Neuronal stem cell (in vitro differentiated cells): ENCODE data around the gene CHD6.

Experiments
- DNase-seq: peaks from one replicate; pipeline ENCODE4 v3.0.0-alpha.2; 2013; ENCODE audit warnings: low spot score
- H2AFZ ChIP-seq: one replicate; pipeline ENCODE4 v1.6.1; 2013; ENCODE audit warnings: mild to moderate bottlenecking, low read length, inconsistent platforms
- H2AK5ac ChIP-seq: 2 replicates; pipeline ENCODE4 v1.6.1; 2013; ENCODE audit warnings: low read depth, mild to moderate bottlenecking, inconsistent platforms, low read length, moderate library complexity, mixed read lengths
- H2BK120ac ChIP-seq: 2 replicates; pipeline ENCODE4 v1.6.1; 2013; ENCODE audit warnings: low read depth, mild to moderate bottlenecking, inconsistent platforms, low read length, moderate library complexity, mixed read lengths
- H2BK12ac ChIP-seq: one replicate; pipeline ENCODE4 v1.6.1; 2013; ENCODE audit warnings: low read length, inconsistent platforms
- H2BK15ac ChIP-seq: 2 replicates; pipeline ENCODE4 v1.6.1; 2013; ENCODE audit warnings: mild to moderate bottlenecking, low read length, inconsistent platforms, mixed read lengths
- H2BK5ac ChIP-seq: one replicate; pipeline ENCODE4 v1.6.1; 2013; ENCODE audit warnings: inconsistent platforms, mild to moderate bottlenecking, low read length, moderate library complexity
- H3K14ac ChIP-seq: one replicate; pipeline ENCODE4 v1.6.1; 2013; ENCODE audit warnings: low read length, inconsistent platforms
- H3K18ac ChIP-seq: 2 replicates; pipeline ENCODE4 v1.6.1; 2013; ENCODE audit warnings: low read length, inconsistent platforms
- H3K23ac ChIP-seq: 2 replicates; pipeline ENCODE4 v1.6.1; 2013; ENCODE audit warnings: low read depth, mild to moderate bottlenecking, mixed read lengths, low read length, inconsistent platforms; ENCODE audit not compliant: poor library complexity
- H3K27ac ChIP-seq: replicated peaks from 3 replicates; pipeline ENCODE4 v1.5.1; 2013; ENCODE audit warnings: low read length, inconsistent platforms
- H3K27me3 ChIP-seq, 3 experiments: 2 replicates each; pipeline ENCODE4 v1.6.1; 2013; ENCODE audit warnings: low read length in 3 of 3, mild to moderate bottlenecking in 2 of 3, inconsistent platforms in 1 of 3, low read depth in 1 of 3, mixed read lengths in 1 of 3, moderate library complexity in 1 of 3; ENCODE audit not compliant: control insufficient read depth in 3 of 3, insufficient read depth in 3 of 3
- H3K36me3 ChIP-seq, 2 donors: replicated peaks in 1 of 2; 2 replicates each; pipeline ENCODE4 v1.6.1; 2013; ENCODE audit warnings: low read length in 2 of 2; ENCODE audit not compliant: control insufficient read depth in 2 of 2, insufficient read depth in 2 of 2
- H3K4ac ChIP-seq: 2 replicates; pipeline ENCODE4 v1.6.1; 2013; ENCODE audit warnings: inconsistent platforms, mild to moderate bottlenecking, low read length, moderate library complexity
- H3K4me1 ChIP-seq, 2 donors: 1 replicate in 1 of 2; 2 replicates in 1 of 2; pipeline ENCODE4 v1.6.1; 2013; ENCODE audit warnings: low read length in 2 of 2, low read depth in 1 of 2; ENCODE audit not compliant: control insufficient read depth in 2 of 2, insufficient read depth in 1 of 2
- H3K4me2 ChIP-seq: one replicate; pipeline ENCODE4 v1.6.1; 2013; ENCODE audit warnings: mild to moderate bottlenecking, low read length, inconsistent platforms; ENCODE audit not compliant: insufficient read depth, poor library complexity, severe bottlenecking
- H3K4me3 ChIP-seq, 2 donors: 2 replicates each; pipeline ENCODE4 v1.5.1; 2013; ENCODE audit warnings: low read length in 2 of 2, mild to moderate bottlenecking in 2 of 2, inconsistent platforms in 1 of 2, moderate library complexity in 1 of 2
- H3K79me1 ChIP-seq: one replicate; pipeline ENCODE4 v1.6.1; 2013; ENCODE audit warnings: low read depth, mild to moderate bottlenecking, inconsistent platforms, low read length, moderate library complexity
- H3K9ac ChIP-seq: one replicate; pipeline ENCODE4 v1.6.1; 2013; ENCODE audit warnings: mild to moderate bottlenecking, low read depth, low read length, inconsistent platforms; ENCODE audit not compliant: poor library complexity
- H3K9me3 ChIP-seq, 2 donors: replicated peaks in 1 of 2; 2 replicates each; pipeline versions ENCODE3 to v1.6.1; 2013; ENCODE audit warnings: low read length in 2 of 2, mild to moderate bottlenecking in 2 of 2, inconsistent platforms in 1 of 2, low read depth in 1 of 2, mixed read lengths in 1 of 2, moderate library complexity in 1 of 2; ENCODE audit not compliant: control insufficient read depth in 2 of 2, insufficient read depth in 1 of 2
- H4K8ac ChIP-seq: one replicate; pipeline ENCODE4 v1.6.1; 2013; ENCODE audit warnings: low read depth, mild to moderate bottlenecking, inconsistent platforms, low read length, moderate library complexity
- H4K91ac ChIP-seq: one replicate; pipeline ENCODE4 v1.6.1; 2013; ENCODE audit warnings: low read length, low read depth, mild to moderate bottlenecking, inconsistent platforms; ENCODE audit not compliant: poor library complexity
- WGBS, 2 donors: extraction: QIAGEN DNeasy Blood & Tissue Kit; methylation state at CpG; one replicate each; pipeline ENCODE4 v1.1.7; 2013; ENCODE audit warnings: missing lambda C conversion rate in 2 of 2, mixed read lengths in 1 of 2; ENCODE audit not compliant: insufficient read length in 2 of 2, insufficient replicate concordance in 1 of 2; ENCODE audit errors: extremely low coverage in 2 of 2; 5-methylcytosine and 5-hydroxymethylcytosine counted together

CHD6 gene

DNA sequence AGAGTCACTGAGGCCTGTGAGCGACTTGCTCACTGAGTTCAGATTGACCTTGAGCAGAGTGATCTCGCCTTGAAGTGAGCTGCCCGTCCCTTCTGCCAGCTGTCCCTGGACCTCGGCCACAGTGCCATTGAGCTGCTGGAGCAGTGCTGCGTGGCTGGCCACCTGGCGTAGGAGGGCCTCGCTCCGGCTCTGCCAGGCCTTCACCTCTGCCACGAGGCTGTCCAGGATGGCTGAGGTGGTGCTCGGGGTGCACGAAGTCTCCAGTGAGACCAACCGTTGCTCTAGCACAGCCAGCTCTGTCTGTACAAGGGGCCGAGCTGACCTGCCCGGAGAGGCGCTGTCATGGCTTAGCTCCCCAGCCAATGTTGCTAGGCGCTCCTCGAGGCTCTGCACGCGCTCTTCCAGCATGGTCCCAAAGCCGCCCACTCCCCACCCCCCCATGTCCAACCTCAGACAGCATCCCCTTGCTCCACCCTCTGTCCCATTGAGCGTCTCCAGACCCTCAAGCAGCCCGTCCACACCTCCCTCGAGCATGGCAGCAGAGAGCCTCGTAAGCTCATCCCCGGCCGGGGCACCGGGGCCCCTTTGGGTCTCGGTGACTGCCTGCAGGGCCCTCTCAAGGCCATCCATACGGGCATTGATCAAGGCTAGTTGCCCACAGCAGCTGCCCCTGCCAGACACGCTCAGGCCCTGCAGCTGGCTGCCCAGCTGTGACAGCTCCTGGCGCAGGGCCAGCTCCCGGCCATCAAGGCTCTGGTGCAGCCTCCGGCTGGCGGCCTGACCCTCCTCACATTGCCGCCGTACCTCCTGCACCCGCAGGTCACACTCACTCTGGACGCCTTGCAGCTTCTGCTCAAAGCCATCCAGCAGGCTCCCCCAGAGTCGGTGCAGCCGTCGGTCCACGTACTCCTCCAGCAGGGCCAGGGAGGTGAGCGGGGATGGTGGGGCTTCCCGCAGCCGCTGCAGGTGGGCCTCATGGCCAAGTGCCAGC is 256.1 kb downstream of the CHD6 start:
- H3K23ac ChIP-seq: peak overlapping the region; percentile 94
- H2AK5ac ChIP-seq: no peak overlapping the region
- H3K27ac ChIP-seq: no peak overlapping the region
- peak overlapping the region; percentile 83 for H3K18ac ChIP-seq
- H3K36me3 ChIP-seq: peaks cover 4 to 5% of the 10 kb centered on the region in 2 donors
- DNase-seq: no peak
- peaks cover 6 to 29% (median 17%) of the 10 kb centered on the region in 3 experiments for H3K27me3 ChIP-seq
- H2BK120ac ChIP-seq: no peak overlapping the region
- peak overlapping the region; percentile 47 for H3K14ac ChIP-seq
- H3K4me2 ChIP-seq: no peak overlapping the region
- no peak overlapping the region for H3K9ac ChIP-seq
- H3K4me3 ChIP-seq: no peak overlapping the region
- H4K8ac ChIP-seq: peak overlapping the region; percentile 72
- no peak overlapping the region for H2BK5ac ChIP-seq
- H3K9me3 ChIP-seq: peaks cover 0 to 2% of the 10 kb centered on the region in 2 donors
- H3K79me1 ChIP-seq: peaks cover 3% of the 10 kb centered on the region
- whole genome bisulfite sequencing, 2 donors: no CpG with 5 or more reads among the region's 45 CpGs
- no peak overlapping the region for H2AFZ ChIP-seq
- peak overlapping the region; percentile 17 for H3K4ac ChIP-seq
- no peak overlapping the region for H2BK15ac ChIP-seq
- no peak overlapping the region for H4K91ac ChIP-seq
- H2BK12ac ChIP-seq: no peak overlapping the region
- H3K4me1 ChIP-seq: peaks cover 0 to 2% of the 10 kb centered on the region in 2 donors

DNA sequence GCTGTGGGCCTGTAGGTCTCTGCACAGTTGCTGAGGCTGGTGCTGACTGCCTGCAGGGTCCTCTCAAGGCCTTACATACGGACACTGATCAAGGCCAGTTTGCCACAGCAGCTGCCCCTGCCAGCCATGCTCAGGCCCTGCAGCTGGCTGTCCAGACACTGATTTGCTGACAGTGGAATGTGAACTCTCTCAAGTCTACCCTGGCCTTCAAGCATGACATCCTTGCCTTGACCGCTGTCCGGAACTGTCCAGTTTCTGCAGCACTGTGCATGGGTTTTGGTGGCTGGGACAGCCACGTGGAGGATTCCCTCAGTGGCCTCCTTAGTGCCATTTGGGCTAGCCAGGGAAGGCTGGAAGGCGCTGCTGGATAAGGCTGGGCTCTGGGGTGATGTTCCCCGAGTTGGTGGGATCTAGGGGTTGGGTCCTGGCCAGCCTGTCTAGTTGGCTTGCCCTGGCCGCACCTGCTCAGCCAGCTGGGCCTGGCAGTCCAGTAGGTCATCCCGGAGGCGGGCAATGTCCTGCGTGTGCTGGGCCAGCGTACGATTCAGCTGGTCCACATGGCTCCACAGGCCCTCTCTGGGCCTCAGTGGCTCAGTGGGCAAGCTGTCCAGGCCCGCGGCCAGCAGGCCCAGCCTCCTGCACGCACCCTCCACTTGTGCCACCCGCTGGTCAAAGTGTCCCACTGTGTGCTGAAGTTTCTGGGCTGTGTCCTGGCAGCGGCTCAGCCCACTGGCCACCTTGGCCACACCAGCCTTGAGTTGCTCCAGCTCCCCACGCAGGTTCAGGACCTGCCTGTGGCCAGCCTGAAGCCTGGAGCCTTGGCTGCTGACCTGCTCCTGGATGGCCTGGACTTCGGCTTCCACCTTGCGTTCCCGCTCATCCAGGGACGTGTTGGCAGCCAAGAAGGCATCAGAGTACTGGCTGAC is 257.1 kb downstream of the CHD6 start:
- Histone ChIP-seq H3K4me3 (peak overlapping the region in 1 of 2 donors; percentile 36), H3K36me3 (peaks cover 4 to 5% of the 10 kb centered on the region in 2 donors), H2BK120ac (no peak overlapping the region), H2AFZ (no peak overlapping the region), H3K4me1 (no peaks in the 10 kb centered on the region), H3K27me3 (peaks cover 3 to 22% (median 14%) of the 10 kb centered on the region in 3 experiments), H3K9me3 (peaks cover 0 to 2% of the 10 kb centered on the region in 2 donors), H3K4ac (no peak overlapping the region), H3K14ac (peak overlapping the region; percentile 47), H2BK15ac (no peak overlapping the region), H3K79me1 (peaks cover 3% of the 10 kb centered on the region), H4K8ac (peak overlapping the region; percentile 72), H2BK5ac (no peak overlapping the region), H2AK5ac (peak overlapping the region; percentile 11), H3K9ac (no peak overlapping the region), H2BK12ac (no peak overlapping the region), H3K27ac (no peak overlapping the region), H3K23ac (peak overlapping the region; percentile 94), H3K18ac (peak overlapping the region; percentile 68), H3K4me2 (no peak overlapping the region), H4K91ac (no peak overlapping the region)
- no CpG with 5 or more reads among the region's 22 CpGs for WGBS, 2 donors
- no peak for DNase-seq

DNA sequence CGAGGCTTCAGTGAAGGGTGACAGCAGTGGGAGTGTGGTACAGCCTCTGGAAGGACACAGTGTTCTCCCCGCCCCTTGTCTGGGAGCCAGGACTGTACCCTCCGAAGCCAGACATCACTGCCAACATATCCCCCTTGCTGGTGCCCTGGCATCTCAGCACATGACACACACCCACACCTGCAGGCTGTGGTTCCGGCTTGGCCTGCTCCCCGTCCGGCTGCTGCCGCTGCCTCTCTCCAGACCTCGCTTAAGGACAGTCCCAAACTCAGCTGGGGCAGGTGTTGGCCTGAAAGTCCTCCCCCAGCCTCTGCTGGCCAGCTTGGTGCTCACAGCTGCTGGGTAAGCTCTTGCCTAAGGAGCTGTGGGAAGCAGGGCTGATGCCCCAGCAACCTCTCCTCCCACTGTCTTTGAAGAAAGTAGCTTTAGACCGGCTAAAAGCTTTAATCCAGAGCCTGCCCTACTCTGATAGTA is 258.6 kb downstream of the CHD6 start:
- Histone ChIP-seq H3K4me2 (no peak overlapping the region), H3K14ac (no peak overlapping the region), H3K79me1 (peaks cover 2% of the 10 kb centered on the region), H3K9ac (no peak overlapping the region), H2AFZ (no peak overlapping the region), H2BK15ac (no peak overlapping the region), H3K4me3 (no peak overlapping the region), H3K9me3 (peaks cover 0 to 2% of the 10 kb centered on the region in 2 donors), H3K4ac (no peak overlapping the region), H3K18ac (no peak overlapping the region), H3K27ac (no peak overlapping the region), H3K4me1 (no peaks in the 10 kb centered on the region), H4K91ac (no peak overlapping the region), H3K27me3 (peaks cover 0 to 7% (median 0%) of the 10 kb centered on the region in 3 experiments), H2BK12ac (no peak overlapping the region), H2BK120ac (no peak overlapping the region), H3K23ac (no peak overlapping the region), H2AK5ac (no peak overlapping the region), H3K36me3 (peaks cover 4 to 5% of the 10 kb centered on the region in 2 donors), H4K8ac (no peak overlapping the region), H2BK5ac (no peak overlapping the region)
- DNase-seq: no peak
- WGBS, 2 donors: no CpG with 5 or more reads among the region's 9 CpGs
